HFF-Myc (cell line): ENCODE results near the gene IL24.
"Not testable (repeated sequence)": the region's sequence is repeated elsewhere in the genome, so short reads cannot be mapped to it uniquely, and the experiment has no call there.

Experiments used
- DNase-seq: peaks from one replicate; pipeline ENCODE4 v3.0.0-alpha.2; 2011; ENCODE audit warnings: low read depth; ENCODE audit errors: extremely low read depth
- H3K4me3 ChIP-seq: replicated peaks from 2 replicates; pipeline ENCODE4 v1.5.1; 2011; ENCODE audit warnings: low read depth, mild to moderate bottlenecking, control low read depth, low read length
- TF ChIP-seq, protein P1 (sequence below): IDR thresholded peaks from 2 replicates; pipeline ENCODE4 v1.5.1; 2012; ENCODE audit warnings: mild to moderate bottlenecking, low read depth, low read length, control low read depth; ENCODE audit errors: missing control alignments

The IL24 gene

DNA sequence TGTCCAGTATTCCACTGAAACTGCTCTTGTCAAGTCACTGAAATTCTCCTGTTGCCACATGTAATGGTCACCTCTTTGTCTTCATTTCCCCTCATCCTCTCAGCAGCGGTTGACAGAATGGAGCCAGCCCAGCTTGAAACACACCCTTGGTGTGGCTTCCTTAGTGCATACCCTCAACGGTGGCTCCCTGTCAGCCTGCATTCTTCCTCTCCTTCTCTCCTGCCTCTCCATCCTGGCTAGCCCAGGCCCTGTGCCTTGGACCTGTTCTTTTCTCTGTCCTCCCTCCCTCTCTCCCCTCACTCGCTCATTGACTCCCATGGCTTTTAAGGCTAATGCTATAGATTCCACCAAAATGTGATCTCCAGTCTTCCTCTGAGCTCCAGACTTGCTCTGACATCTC, 20.8 kb downstream of the IL24 start:
- TF ChIP-seq, protein P1, sequence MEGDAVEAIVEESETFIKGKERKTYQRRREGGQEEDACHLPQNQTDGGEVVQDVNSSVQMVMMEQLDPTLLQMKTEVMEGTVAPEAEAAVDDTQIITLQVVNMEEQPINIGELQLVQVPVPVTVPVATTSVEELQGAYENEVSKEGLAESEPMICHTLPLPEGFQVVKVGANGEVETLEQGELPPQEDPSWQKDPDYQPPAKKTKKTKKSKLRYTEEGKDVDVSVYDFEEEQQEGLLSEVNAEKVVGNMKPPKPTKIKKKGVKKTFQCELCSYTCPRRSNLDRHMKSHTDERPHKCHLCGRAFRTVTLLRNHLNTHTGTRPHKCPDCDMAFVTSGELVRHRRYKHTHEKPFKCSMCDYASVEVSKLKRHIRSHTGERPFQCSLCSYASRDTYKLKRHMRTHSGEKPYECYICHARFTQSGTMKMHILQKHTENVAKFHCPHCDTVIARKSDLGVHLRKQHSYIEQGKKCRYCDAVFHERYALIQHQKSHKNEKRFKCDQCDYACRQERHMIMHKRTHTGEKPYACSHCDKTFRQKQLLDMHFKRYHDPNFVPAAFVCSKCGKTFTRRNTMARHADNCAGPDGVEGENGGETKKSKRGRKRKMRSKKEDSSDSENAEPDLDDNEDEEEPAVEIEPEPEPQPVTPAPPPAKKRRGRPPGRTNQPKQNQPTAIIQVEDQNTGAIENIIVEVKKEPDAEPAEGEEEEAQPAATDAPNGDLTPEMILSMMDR = no peak
- no peak for DNase-seq
- no peak overlapping the region for H3K4me3 ChIP-seq

DNA sequence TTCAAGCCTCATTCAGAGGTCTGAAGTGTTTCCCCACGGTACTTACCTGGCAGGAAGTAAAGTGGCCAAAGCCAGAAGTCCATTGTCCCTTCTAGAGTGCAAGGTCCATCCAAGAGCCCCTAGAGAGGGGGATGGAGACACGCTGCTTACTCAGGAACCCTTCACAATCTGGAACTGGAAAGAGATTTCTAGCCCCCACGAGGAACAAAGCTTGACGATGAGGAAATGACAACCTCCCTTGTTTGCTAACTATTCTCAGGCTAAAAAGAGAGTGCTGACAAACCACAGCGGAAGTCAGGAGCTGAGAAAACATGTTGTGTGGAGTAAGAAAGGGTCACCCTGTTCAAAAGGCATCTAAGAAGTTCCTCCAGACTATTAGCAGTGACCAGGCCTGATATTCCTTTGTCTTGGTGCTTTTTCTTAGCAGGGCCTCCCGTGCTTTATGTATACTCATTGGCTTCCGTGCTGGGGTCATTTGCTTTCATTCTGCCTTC, 24.6 kb downstream of the IL24 start, which contains the start of gene FCMR:
Gene FCMR (minus strand): TSS at position 170 of the 494 bp plus-strand sequence. CDS start 87 bp downstream, at position 83.
- TF ChIP-seq, protein P1 = no peak
- no peak within 1 kb of the TSS for H3K4me3 ChIP-seq
- no peak for DNase-seq

DNA sequence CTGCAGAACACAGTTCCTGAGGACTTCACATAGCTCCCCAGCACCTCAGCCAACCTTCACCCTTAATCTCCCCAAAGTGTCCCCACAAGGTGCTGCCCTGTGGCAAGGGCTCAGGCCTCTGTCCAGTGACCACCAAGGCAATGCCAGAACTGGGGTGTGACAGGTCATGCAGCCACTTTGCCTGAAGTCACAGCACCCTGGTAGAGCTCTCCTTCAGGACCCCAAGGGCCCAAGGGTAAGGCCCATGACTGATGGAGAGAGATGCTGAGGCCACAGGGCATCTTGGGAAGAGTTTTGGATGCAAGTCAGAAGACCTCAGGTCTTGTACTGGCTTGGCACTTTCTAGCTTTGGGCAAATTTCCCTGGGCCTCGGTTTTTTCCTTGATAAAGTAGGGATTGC, 25.3 kb downstream of the IL24 start:
- H3K4me3 ChIP-seq = no peak overlapping the region
- no peak for DNase-seq
- TF ChIP-seq, protein P1 = no peak

DNA sequence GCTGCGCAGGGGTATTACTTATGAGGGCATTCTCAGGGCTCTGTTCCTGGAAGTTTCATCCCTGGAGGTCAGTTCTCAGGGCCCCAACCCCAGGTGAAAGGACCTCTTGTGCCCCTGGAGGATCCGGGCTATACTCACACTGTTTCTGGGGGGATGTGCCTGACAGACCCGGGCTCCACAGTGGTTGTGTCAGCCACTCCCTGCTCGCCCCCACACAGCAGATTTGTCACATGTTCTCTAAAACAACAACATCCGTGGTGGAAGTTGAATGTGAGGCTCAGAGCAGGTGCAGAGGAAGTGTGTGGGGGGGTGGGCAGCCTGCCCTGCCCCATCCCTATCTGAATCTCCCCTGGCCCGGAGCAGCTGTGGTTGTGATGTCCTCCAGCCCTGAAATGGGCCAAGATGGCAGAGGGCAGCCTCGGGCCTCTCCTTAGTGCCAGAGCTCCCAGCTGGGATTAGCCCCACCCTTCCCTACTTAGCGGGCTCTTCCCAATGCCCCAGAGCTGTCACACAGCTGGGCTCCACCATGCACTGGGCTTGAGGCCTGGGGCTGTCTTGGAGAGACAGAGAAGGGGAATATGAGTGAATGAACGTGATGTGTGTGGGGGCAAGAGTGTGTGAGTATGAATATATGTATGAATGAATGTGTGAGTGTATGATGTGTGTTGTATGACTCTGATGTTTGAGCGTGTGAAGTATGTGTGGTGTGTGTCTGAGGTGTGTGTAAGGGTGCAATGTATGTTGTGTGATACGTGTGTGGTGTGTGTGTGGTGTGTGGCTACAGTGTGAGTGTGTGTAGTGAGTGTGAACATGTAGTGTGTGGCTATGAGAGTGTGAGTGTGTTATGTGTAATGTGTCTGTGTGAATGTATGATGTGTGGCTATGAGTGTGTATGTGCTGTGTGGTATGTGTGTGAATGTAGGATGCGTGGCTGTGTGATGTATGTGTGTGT, 26.0 kb downstream of the IL24 start:
- TF ChIP-seq, protein P1 = no peak
- no peak overlapping the region for H3K4me3 ChIP-seq
- DNase-seq = no peak

DNA sequence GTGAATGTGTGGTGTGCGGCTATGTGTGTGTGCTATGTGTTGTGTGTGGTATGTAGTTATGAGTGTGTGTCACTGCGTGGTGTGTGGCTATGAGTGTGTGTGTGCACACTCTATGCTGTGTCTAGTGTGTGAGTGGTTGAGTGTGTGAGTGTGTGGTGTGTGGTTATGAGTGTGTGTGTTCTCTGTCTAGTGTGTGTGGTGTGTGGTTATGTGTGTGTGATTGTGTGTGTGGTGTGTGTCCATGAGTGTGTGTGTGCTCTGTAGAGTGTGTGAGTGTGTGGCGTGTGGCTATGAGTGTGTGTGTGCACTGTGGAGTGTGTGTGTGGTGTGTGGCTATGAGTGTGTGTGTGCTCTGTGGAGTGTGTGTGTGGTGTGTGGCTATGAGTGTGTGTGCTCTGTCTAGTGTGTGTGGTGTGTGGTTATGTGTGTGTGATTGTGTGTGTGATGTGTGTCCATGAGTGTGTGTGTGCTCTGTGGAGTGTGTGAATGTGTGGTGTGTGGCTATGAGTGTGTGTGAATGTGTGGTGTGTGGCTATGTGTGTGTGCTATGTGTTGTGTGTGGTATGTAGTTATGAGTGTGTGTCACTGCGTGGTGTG, 26.8 kb downstream of the IL24 start:
- not testable (repeated sequence) for DNase-seq, H3K4me3 ChIP-seq

DNA sequence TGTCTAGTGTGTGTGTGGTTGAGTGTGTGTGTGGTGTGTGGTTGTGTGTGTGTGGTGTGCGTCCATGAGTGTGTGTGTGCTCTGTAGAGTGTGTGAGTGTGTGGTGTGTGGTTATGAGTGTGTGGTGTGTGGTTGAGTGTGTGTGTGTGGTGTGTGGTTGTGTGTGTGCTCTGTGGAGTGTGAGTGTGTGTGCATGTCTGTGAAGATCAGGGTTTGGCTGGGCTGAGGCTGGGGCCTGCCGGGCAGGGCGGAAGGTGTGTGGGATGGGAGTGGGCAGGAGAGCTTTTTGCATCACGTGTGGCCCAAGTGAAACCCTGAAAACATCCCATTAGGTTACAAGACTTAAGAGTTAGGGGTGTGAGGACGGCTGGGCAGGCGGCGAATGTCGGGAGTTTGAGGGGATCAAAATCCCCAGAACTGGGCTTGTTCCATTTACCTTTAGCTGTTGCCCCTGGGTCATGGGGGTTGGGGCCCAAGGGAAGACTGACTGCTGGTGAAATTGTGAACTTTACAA, 27.4 kb downstream of the IL24 start:
- H3K4me3 ChIP-seq = no peak overlapping the region
- TF ChIP-seq, protein P1 = no peak
- no peak for DNase-seq

DNA sequence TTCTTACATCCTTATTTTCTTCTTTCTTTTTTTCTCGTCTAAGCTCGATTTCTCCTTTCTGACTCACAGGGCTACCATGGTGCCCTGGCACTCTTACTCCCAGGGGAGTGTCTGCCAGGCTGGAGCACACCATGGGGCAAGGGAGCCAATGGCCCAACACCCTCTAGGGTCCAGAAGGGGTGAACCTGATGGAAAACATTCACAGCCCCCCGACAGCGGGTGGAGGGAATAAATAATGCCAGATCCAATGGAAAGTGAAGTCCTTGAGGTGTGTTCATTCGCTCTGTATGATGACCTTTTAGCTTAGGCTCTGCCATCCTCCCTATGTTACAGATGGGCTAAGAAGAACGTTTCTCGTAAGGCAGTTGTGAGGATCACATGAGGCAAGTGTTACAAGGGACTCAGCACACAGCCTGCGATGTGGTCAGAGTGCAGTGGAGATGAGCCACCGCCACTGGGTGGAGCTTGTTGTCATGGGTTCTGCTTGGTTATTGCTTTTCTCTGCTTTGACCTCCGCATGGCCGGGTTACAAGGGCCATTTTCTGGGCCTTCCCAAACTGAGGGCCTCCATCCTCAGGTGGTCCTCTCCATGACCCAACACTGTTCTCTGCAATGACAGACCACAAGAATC, 28.0 kb downstream of the IL24 start:
- no peak for DNase-seq
- no peak overlapping the region for H3K4me3 ChIP-seq
- TF ChIP-seq, protein P1 = no peak
